Thyroid gland (tissue), 4 donors: ENCODE data around the gene CAPN14. TPM values are rescaled to one million over a fixed set of nuclear protein-coding genes. Genes with fewer than 3 reads are reported as not detected.

ENCODE experiments used
- DNase-seq, 2 donors: peaks; one replicate each; pipeline ENCODE4 v3.0.0-alpha.2; 2019
- H3K27ac ChIP-seq, 3 donors: fragments of 200-600 bp; sonication (generic); 1 replicate in 2 of 3; 2 replicates in 1 of 3; pipeline ENCODE4 v1.5.1; 2016 to 2019; ENCODE audit warnings: mild to moderate bottlenecking in 1 of 3, moderate library complexity in 1 of 3
- H3K27me3 ChIP-seq: fragments of 200-600 bp; sonication (generic); one replicate; pipeline ENCODE4 v1.5.1; 2019
- H3K36me3 ChIP-seq, 2 donors: fragments of 200-600 bp; sonication (generic); one replicate each; pipeline ENCODE4 v1.5.1; 2016 to 2019
- H3K4me1 ChIP-seq, 2 donors: fragments of 200-600 bp; sonication (generic); one replicate each; pipeline ENCODE4 v1.5.1; 2017 to 2019
- H3K4me3 ChIP-seq, 3 donors: fragments of 200-600 bp; sonication (generic); replicated peaks in 1 of 3; 1 replicate in 2 of 3; 2 replicates in 1 of 3; pipeline ENCODE4 v1.5.1; 2016; ENCODE audit warnings: mild to moderate bottlenecking in 1 of 3
- H3K9me3 ChIP-seq: fragments of 200-600 bp; sonication (generic); one replicate; pipeline ENCODE4 v1.5.1; 2017
- POLR2A ChIP-seq, 2 donors: fragments of 450-650 bp; IDR thresholded peaks; one replicate each; pipeline ENCODE4 v1.6.1; 2017; ENCODE audit warnings: antibody characterized with exemption in 2 of 2, mild to moderate bottlenecking in 2 of 2, moderate library complexity in 1 of 2
- WGBS, 2 donors: methylation state at CpG; one replicate each; pipeline ENCODE4 v1.1.5; 2017; 5-methylcytosine and 5-hydroxymethylcytosine counted together
- intact Hi-C: fragments of 100-400 bp; cut with DNase I; formaldehyde crosslinking; loops from one replicate; pipeline ENCODE4 v1.15.1; 2023
- total RNA-seq, 4 donors: library from RNA; depleted of rRNA; stranded (reverse); fragments of >200 nt; gene quantifications; one replicate each; pipeline ENCODE4 v1.2.3, GENCODE V29; 2016
- TF ChIP-seq, protein P1 (sequence below), 6 experiments: fragments of 200-600 bp in 3 of 6; fragments of 450-650 bp in 3 of 6; sonication (generic) in 3 of 6; IDR thresholded peaks; one replicate each; pipeline ENCODE4 v1.5.1; 2016 to 2019; ENCODE audit warnings: antibody characterized with exemption in 6 of 6, mild to moderate bottlenecking in 2 of 6, inconsistent platforms in 1 of 6, moderate library complexity in 1 of 6

The CAPN14 gene
- total RNA-seq, 4 donors from 2014 or later, result 0.15 to 0.27 TPM; not detected in 2

DNA sequence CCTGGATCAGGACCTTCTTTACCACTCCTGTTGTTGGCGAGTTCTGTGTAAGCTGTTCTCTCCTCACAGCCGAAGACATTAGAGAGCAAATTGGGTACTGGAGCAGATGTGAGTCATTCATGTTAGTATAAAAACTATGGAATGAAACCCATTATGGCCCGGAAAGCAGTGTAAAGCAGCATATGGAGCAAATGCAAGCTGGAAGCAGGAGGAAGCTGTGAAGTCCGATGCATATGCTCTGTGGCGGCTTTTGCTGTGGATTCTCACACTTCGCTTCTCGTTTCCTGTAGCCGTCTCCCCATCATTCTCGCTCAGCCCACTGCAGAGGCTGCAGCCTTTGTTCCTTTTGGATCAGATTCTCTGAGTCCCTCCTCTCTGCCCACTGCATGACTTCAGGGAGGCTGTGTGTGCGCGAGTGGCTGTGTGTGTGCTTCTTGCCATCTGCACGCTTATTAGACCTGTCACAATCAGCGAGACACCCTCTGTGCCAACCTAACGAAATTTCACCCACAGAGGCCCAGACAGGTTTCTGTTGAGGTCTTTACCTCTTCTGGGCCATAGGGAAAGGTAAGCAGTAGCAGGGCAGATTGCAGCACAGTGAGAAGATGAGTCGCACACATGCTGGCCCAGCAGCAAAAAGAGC is 75.8 kb downstream of the CAPN14 start:
- Histone ChIP-seq H3K4me1 (peaks cover 6 to 14% of the 10 kb centered on the region in 2 donors), H3K36me3 (no peaks in the 10 kb centered on the region), H3K27ac (no peak overlapping the region), H3K27me3 (no peaks in the 10 kb centered on the region), H3K9me3 (no peaks in the 10 kb centered on the region), H3K4me3 (no peak overlapping the region)
- intact Hi-C loops, result no loop called here
- no peak for TF ChIP-seq POLR2A (IDR thresholded peaks at IDR 0.05)
- TF ChIP-seq, protein P1, sequence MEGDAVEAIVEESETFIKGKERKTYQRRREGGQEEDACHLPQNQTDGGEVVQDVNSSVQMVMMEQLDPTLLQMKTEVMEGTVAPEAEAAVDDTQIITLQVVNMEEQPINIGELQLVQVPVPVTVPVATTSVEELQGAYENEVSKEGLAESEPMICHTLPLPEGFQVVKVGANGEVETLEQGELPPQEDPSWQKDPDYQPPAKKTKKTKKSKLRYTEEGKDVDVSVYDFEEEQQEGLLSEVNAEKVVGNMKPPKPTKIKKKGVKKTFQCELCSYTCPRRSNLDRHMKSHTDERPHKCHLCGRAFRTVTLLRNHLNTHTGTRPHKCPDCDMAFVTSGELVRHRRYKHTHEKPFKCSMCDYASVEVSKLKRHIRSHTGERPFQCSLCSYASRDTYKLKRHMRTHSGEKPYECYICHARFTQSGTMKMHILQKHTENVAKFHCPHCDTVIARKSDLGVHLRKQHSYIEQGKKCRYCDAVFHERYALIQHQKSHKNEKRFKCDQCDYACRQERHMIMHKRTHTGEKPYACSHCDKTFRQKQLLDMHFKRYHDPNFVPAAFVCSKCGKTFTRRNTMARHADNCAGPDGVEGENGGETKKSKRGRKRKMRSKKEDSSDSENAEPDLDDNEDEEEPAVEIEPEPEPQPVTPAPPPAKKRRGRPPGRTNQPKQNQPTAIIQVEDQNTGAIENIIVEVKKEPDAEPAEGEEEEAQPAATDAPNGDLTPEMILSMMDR (IDR thresholded peaks at IDR 0.05), result no peak
- 87 to 88% methylated on average over 15 of the region's 15 CpGs for WGBS, 2 donors
- DNase-seq, result no peak

DNA sequence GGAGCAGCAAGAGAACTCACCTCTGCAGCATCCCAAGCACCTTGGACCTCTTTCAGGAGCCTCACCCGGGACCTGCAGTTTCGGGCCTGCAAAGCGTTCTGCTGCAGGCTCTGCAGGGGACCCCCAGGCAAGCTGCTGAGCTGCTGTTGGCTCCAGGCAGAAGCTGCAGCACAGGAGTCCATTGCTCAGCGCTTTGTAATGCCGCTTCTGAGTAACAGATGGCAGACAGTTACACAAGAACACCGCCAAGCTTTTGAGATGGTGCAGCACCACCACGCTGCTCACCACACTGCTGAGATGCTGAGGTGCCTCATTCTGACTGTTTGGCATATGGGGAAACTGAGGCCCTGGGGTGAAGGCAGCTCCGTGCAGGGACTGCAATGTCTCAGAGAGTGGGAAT is 77.2 kb downstream of the CAPN14 start:
- intact Hi-C loops, result no loop called here
- H3K4me3 ChIP-seq, result no peak overlapping the region
- H3K36me3 ChIP-seq, result no peaks in the 10 kb centered on the region
- H3K9me3 ChIP-seq, result no peaks in the 10 kb centered on the region
- no peaks in the 10 kb centered on the region for H3K27me3 ChIP-seq
- TF ChIP-seq, protein P1 (IDR thresholded peaks at IDR 0.05), result no peak
- TF ChIP-seq POLR2A (IDR thresholded peaks at IDR 0.05), result no peak
- peaks cover 6 to 14% of the 10 kb centered on the region in 2 donors for H3K4me1 ChIP-seq
- WGBS, 2 donors, result 97% methylated on average over 5 to 6 of the region's 8 CpGs
- no peak for DNase-seq
- H3K27ac ChIP-seq, result no peak overlapping the region

DNA sequence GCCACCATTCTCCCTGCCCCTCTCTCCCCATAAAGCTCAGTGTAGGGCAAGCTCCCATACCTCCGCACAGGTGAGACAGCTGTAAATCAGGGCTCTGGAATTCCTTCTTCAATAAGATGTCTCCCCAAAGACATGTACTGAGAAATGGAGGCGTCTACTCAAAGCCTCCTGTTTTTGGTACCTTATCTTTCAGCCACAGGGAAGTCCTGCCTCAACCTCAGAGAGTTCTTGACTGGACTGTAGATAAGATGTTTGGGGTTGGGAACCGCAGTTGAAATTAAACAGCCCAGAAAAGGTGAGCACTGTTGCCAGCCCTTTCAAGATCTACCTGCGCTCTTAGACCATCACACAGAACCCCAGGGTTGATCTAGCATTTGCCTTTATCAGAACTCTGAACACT is 77.6 kb downstream of the CAPN14 start:
- TF ChIP-seq, protein P1 (IDR thresholded peaks at IDR 0.05), result no peak
- no peak for TF ChIP-seq POLR2A (IDR thresholded peaks at IDR 0.05)
- no peak overlapping the region for H3K27ac ChIP-seq
- no peak for DNase-seq
- WGBS, 2 donors, result 91 to 100% methylated on average over 4 of the region's 4 CpGs
- peaks cover 6 to 14% of the 10 kb centered on the region in 2 donors for H3K4me1 ChIP-seq
- intact Hi-C loops, result no loop called here
- H3K9me3 ChIP-seq, result no peaks in the 10 kb centered on the region
- no peaks in the 10 kb centered on the region for H3K36me3 ChIP-seq
- H3K4me3 ChIP-seq, result no peak overlapping the region
- no peaks in the 10 kb centered on the region for H3K27me3 ChIP-seq

DNA sequence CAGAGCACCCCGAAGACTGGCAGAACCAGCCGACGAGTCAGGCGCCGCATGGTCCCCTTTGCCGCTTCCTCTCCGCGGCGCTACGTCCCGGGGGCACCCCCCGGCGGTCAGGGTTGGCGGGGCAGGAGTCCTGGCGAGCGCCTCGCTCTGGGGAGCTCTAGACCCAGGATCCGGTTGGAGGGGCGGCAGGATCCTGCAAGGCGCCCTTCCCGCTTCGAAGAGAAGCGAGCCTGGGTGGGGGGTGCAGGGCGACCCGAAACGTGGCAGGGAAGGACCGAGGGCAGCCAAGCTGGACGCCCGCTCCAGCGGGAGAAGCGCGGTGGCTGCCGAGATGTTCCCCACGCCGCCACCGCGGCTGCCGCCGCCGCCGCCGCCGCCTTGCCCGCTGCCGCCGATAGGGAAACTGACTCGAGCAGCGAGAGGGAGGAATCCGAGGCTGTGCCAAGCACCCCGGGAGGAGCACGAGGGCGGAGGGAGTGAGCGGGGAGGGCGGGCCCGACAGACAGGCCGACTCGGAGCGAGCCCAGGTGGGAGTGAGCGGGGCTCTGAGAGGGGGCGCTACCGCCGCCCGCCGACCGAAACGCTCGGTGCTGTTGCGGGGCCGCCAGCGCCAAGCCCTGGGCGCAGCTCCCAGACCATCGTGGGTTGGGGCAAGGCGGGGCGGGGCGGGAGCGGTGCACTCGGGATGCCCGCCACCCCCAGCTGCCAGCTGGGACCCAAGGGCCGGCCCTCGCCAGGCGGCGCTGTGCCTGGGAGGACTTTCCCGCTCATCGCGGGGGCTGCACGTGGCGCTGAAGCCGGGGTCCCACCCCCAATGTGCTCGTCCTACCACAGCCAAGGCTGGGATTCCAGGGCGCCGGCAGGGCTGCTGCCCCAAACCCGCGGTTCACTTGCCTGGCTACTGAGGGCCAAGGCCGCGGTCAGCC is 79.0 kb downstream of the CAPN14 start, which contains the start of gene GALNT14:
TSS of gene GALNT14 (minus strand) at position 404 of the 926 bp plus-strand sequence. CDS start at position 50, 354 bp downstream.
- TF ChIP-seq, protein P1 (IDR thresholded peaks at IDR 0.05), result peak in 3 of 6 experiments; percentile 21 to 57 (median 34)
- TF ChIP-seq POLR2A (IDR thresholded peaks at IDR 0.05), result no peak
- Histone ChIP-seq H3K36me3 (no peaks in the 10 kb centered on the region), H3K4me3 (peak within 1 kb of the TSS; percentile 33 to 40 (median 37)), H3K4me1 (peaks cover 6 to 14% of the 10 kb centered on the region in 2 donors), H3K9me3 (no peaks in the 10 kb centered on the region), H3K27me3 (no peaks in the 10 kb centered on the region), H3K27ac (no peak within 1 kb of the TSS)
- 0 to 3% methylated on average over 9 to 30 of the region's 95 CpGs for WGBS, 2 donors
- peak; percentile 52 to 59 for DNase-seq
- intact Hi-C loops, result no loop called here
